ENCODE results near the gene SLC26A1.

Gene SLC26A1

DNA sequence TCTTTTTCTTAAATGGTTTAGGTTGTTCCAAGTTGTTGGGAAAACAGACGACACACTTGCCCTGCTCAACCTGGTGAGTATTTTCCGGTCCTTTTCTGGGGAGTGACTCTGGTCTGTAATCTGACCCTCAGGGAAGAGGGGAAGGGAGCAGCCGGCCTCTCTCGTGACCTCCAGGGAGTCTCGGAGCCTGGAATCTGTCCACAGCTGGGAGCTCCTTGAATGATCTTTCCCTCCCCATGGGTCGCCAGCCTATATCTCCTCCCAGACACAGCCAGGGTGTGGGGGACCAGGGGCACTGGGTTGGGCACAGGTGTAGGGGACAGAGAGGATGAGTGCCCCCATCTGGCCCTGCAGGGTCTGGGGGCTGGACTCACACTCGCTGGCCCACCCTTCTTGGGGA, 42.0 kb downstream of the SLC26A1 start:
- TF ChIP-seq, protein P1, sequence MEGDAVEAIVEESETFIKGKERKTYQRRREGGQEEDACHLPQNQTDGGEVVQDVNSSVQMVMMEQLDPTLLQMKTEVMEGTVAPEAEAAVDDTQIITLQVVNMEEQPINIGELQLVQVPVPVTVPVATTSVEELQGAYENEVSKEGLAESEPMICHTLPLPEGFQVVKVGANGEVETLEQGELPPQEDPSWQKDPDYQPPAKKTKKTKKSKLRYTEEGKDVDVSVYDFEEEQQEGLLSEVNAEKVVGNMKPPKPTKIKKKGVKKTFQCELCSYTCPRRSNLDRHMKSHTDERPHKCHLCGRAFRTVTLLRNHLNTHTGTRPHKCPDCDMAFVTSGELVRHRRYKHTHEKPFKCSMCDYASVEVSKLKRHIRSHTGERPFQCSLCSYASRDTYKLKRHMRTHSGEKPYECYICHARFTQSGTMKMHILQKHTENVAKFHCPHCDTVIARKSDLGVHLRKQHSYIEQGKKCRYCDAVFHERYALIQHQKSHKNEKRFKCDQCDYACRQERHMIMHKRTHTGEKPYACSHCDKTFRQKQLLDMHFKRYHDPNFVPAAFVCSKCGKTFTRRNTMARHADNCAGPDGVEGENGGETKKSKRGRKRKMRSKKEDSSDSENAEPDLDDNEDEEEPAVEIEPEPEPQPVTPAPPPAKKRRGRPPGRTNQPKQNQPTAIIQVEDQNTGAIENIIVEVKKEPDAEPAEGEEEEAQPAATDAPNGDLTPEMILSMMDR (conservative IDR thresholded peaks at IDR 0.05; ENCODE audit: control insufficient read depth, insufficient read depth, low read depth, low read length), result no peak
- no peak for DNase-seq (ENCODE audit: low read depth)
- no peak overlapping the region for H3K4me3 ChIP-seq (ENCODE audit: control insufficient read depth, low read depth, low read length)

DNA sequence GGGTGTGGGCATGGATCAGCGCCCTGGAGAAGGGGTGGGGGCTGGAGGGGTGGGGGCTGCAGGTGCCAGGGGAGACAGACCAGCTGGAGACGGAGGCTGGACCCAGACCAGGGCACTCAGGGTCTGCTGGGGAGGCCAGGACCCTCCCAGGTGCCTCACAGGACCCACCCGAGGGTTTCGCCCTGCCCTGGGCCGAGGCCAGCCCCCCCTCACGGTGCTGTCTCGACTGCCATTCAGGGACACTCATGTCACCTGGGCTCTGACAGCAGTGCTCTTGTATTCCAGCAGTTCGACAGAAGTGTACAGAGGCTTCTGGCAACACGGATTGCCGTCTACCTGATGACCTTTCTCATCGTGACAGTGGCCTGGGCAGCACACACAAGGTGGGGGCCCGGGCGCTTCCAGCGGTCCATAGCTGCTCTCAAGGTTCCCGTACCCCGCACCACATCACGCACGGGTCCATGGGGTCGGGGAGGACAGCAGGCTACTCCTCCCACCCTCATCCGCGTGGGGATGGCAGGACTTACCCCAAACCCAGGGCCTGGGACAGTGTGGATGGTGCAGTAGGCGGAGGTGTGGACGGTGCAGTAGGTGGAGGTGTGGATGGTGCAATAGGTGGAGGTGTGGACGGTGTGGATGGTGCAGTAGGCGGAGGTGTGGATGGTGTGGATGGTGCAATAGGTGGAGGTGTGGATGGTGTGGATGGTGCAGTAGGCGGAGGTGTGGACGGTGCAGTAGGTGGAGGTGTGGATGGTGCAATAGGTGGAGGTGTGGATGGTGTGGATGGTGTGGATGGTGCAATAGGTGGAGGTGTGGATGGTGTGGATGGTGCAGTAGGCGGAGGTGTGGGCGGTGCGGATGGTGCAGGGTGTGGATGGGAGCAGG, 42.8 kb downstream of the SLC26A1 start:
- no peak overlapping the region for H3K4me3 ChIP-seq (ENCODE audit: control insufficient read depth, low read depth, low read length)
- TF ChIP-seq, protein P1 (conservative IDR thresholded peaks at IDR 0.05; ENCODE audit: control insufficient read depth, insufficient read depth, low read depth, low read length), result no peak
- no peak for DNase-seq (ENCODE audit: low read depth)

DNA sequence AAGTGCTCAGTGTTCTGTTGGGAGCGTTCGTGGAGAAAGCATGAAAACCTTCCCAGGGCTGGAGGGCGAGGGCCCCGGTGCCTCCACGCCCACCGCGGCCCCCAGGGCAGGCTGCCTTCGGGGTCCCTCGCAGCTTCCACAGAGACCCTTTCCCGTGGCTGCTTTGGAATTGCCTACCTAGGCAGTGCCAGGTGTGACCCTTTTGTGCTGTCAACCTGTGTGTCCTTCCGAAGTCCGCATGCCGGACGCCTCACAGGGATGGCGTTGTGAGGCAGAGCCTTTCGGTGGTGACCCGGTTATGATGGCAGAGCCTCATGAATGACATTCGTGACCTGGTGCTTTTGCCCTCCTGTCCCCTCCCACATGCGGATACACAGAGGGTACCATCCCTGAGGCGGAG, 43.5 kb downstream of the SLC26A1 start:
- no peak for DNase-seq (ENCODE audit: low read depth)
- TF ChIP-seq, protein P1 (conservative IDR thresholded peaks at IDR 0.05; ENCODE audit: control insufficient read depth, insufficient read depth, low read depth, low read length), result no peak
- H3K4me3 ChIP-seq (ENCODE audit: control insufficient read depth, low read depth, low read length), result no peak overlapping the region

DNA sequence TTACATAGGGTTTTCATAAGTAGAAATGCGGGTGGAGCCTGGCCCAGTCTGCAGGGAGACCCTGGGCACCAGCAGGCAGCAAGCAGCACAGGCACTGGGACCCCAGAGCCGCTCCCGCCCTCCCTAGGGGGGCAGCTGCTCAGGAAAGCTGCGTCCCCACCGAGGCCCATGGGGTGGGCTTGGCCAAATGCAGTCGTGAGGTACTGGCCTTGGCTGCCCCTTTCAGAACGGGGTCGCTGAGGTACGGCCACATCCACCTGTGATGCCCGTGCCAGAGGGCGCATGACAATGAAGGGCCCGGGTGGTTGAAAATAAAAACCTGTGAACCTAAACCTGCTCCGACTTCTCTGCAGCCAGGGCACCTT, 44.3 kb downstream of the SLC26A1 start:
- H3K4me3 ChIP-seq (ENCODE audit: control insufficient read depth, low read depth, low read length), result no peak overlapping the region
- TF ChIP-seq, protein P1 (conservative IDR thresholded peaks at IDR 0.05; ENCODE audit: control insufficient read depth, insufficient read depth, low read depth, low read length), result no peak

DNA sequence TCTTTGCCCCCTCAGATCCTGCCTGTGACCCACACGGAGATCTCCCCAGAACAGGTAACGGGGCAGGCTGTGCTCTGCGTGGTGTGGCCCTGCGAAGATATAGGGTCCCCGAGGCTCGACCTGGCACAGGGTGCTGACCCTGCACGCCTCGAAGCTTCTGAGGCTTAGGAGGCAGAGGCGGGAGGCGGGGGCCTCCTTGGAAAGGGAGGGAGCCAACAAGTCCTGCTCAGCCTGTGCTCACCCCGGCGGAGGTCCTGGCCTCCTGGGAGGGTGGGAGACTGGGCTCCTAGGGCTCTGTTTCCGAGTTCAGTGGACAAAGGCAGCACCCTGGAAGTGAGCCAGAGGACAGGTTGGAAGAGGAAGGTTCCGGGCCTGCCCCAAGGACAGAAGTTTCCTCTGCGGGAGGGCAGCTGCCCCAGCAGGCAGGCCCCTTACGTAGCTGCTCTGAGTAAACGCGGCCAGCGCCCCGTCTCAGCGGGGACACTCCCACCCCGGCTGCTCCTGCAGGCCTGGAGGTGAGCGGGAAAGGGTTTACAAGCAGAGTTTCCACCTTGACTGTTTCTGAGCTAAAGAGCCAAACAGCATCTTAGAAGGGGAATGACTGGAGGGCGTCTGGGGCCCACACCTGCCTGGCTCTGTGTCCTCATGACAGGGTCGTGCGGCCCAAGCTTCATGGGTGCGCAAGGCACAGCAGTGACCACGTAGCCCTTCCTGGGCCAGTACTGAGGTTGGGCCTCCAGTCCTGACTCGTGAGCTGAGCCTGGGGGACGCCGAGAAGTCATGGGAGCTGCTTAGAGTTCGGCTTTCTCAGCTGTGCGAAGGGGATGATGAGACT, 44.9 kb downstream of the SLC26A1 start:
- DNase-seq (ENCODE audit: low read depth), result no peak
- TF ChIP-seq, protein P1 (conservative IDR thresholded peaks at IDR 0.05; ENCODE audit: control insufficient read depth, insufficient read depth, low read depth, low read length), result no peak
- no peak overlapping the region for H3K4me3 ChIP-seq (ENCODE audit: control insufficient read depth, low read depth, low read length)

More for the DNA sequence above, 44.3 kb downstream of the SLC26A1 start:
- no peak for DNase-seq (ENCODE audit: low read depth)

DNA sequence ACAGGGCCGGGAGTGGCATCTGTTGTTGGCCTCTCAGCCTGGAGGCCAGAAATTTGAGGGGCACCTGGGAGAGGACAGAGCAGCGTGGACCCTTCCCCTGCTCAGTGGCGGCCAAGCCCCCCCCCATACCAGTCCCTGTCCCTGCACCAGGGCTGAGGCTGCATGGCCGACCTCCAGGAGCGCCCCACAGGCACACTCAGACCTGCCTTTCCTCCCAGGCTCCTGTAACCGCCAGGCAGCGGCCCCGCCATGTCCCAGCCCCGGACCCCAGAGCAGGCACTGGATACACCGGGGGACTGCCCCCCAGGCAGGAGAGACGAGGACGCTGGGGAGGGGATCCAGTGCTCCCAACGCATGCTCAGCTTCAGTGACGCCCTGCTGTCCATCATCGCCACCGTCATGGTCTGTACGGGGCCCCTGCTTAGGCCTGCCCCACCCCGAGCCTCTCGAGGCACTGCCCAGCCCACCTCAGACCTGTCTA, 45.7 kb downstream of the SLC26A1 start:
- no peak for DNase-seq (ENCODE audit: low read depth)
- TF ChIP-seq, protein P1 (conservative IDR thresholded peaks at IDR 0.05; ENCODE audit: control insufficient read depth, insufficient read depth, low read depth, low read length), result no peak
- H3K4me3 ChIP-seq (ENCODE audit: control insufficient read depth, low read depth, low read length), result no peak overlapping the region

All from fibroblast of mammary gland (primary cell).